Measurements from ENCODE around the gene TMEM204. TPM values are rescaled to one million over a fixed set of nuclear protein-coding genes. Genes with fewer than 3 reads are reported as not detected.

TMEM204 gene
- total RNA-seq, 1 experiment from 2014 or later: not detected

- no peaks in the 10 kb centered on the region for H3K9me3 ChIP-seq (ENCODE audit: low read depth, low read length, poor library complexity, severe bottlenecking)
- TF ChIP-seq EZH2 (IDR thresholded peaks at IDR 0.05; ENCODE audit: borderline replicate concordance, low read depth, low read length, poor library complexity, severe bottlenecking): no peak
- TF ChIP-seq, protein P1, sequence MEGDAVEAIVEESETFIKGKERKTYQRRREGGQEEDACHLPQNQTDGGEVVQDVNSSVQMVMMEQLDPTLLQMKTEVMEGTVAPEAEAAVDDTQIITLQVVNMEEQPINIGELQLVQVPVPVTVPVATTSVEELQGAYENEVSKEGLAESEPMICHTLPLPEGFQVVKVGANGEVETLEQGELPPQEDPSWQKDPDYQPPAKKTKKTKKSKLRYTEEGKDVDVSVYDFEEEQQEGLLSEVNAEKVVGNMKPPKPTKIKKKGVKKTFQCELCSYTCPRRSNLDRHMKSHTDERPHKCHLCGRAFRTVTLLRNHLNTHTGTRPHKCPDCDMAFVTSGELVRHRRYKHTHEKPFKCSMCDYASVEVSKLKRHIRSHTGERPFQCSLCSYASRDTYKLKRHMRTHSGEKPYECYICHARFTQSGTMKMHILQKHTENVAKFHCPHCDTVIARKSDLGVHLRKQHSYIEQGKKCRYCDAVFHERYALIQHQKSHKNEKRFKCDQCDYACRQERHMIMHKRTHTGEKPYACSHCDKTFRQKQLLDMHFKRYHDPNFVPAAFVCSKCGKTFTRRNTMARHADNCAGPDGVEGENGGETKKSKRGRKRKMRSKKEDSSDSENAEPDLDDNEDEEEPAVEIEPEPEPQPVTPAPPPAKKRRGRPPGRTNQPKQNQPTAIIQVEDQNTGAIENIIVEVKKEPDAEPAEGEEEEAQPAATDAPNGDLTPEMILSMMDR (conservative IDR thresholded peaks at IDR 0.05; ENCODE audit: low read depth, low read length): no peak
- H3K4me1 ChIP-seq (ENCODE audit: insufficient read depth, low read length, poor library complexity, severe bottlenecking): no peaks in the 10 kb centered on the region
- no peak for DNase-seq (ENCODE audit: low spot score)
- ChIA-PET POLR2A (ENCODE audit: low non-redundant PET) (no interaction called here), CTCF (no interaction called here)
- no TSS peak for BruUV-seq (replicated peaks)
- no peak overlapping the region for H3K4me3 ChIP-seq (ENCODE audit: low read depth, low read length, poor library complexity, severe bottlenecking)
- intact Hi-C loops (cut with micrococcal nuclease; ENCODE audit: unreplicated experiment): no loop called here
- H3K27me3 ChIP-seq (replicated peaks; ENCODE audit: insufficient read depth, low read depth, low read length, poor library complexity): no peaks in the 10 kb centered on the region
- H3K27ac ChIP-seq (ENCODE audit: low read depth, low read length, poor library complexity, severe bottlenecking): no peak overlapping the region
- no peaks in the 10 kb centered on the region for H3K36me3 ChIP-seq (ENCODE audit: insufficient read depth, low read length, poor library complexity, severe bottlenecking)
Measured at GRCh38 chr16:1535391-1536291, 2.2 kb downstream of the TMEM204 start.

GRCh38 chr16:1536601-1537000 lies 3.1 kb downstream of the TMEM204 start:
- no peaks in the 10 kb centered on the region for H3K9me3 ChIP-seq (ENCODE audit: low read depth, low read length, poor library complexity, severe bottlenecking)
- DNase-seq (ENCODE audit: low spot score): no peak
- H3K27ac ChIP-seq (ENCODE audit: low read depth, low read length, poor library complexity, severe bottlenecking): no peak overlapping the region
- CTCF ChIA-PET: no interaction called here
- no peak for TF ChIP-seq EZH2 (IDR thresholded peaks at IDR 0.05; ENCODE audit: borderline replicate concordance, low read depth, low read length, poor library complexity, severe bottlenecking)
- TF ChIP-seq, protein P1 (conservative IDR thresholded peaks at IDR 0.05; ENCODE audit: low read depth, low read length): no peak
- no peaks in the 10 kb centered on the region for H3K36me3 ChIP-seq (ENCODE audit: insufficient read depth, low read length, poor library complexity, severe bottlenecking)
- intact Hi-C loops (cut with micrococcal nuclease; ENCODE audit: unreplicated experiment): no loop called here
- no peaks in the 10 kb centered on the region for H3K27me3 ChIP-seq (replicated peaks; ENCODE audit: insufficient read depth, low read depth, low read length, poor library complexity)
- BruUV-seq (replicated peaks): no TSS peak
- H3K4me1 ChIP-seq (ENCODE audit: insufficient read depth, low read length, poor library complexity, severe bottlenecking): no peaks in the 10 kb centered on the region
- no peak overlapping the region for H3K4me3 ChIP-seq (ENCODE audit: low read depth, low read length, poor library complexity, severe bottlenecking)
- POLR2A ChIA-PET (ENCODE audit: low non-redundant PET): no interaction called here

- ChIA-PET POLR2A (ENCODE audit: low non-redundant PET) (no interaction called here), CTCF (no interaction called here)
- no peaks in the 10 kb centered on the region for H3K4me1 ChIP-seq (ENCODE audit: insufficient read depth, low read length, poor library complexity, severe bottlenecking)
- H3K4me3 ChIP-seq (ENCODE audit: low read depth, low read length, poor library complexity, severe bottlenecking): no peak overlapping the region
- H3K36me3 ChIP-seq (ENCODE audit: insufficient read depth, low read length, poor library complexity, severe bottlenecking): no peaks in the 10 kb centered on the region
- TF ChIP-seq, protein P1 (conservative IDR thresholded peaks at IDR 0.05; ENCODE audit: low read depth, low read length): no peak
- TF ChIP-seq EZH2 (IDR thresholded peaks at IDR 0.05; ENCODE audit: borderline replicate concordance, low read depth, low read length, poor library complexity, severe bottlenecking): no peak
- H3K27me3 ChIP-seq (replicated peaks; ENCODE audit: insufficient read depth, low read depth, low read length, poor library complexity): no peaks in the 10 kb centered on the region
- no peaks in the 10 kb centered on the region for H3K9me3 ChIP-seq (ENCODE audit: low read depth, low read length, poor library complexity, severe bottlenecking)
- intact Hi-C loops (cut with micrococcal nuclease; ENCODE audit: unreplicated experiment): no loop called here
- BruUV-seq (replicated peaks): no TSS peak
- H3K27ac ChIP-seq (ENCODE audit: low read depth, low read length, poor library complexity, severe bottlenecking): no peak overlapping the region
- DNase-seq (ENCODE audit: low spot score): no peak
Measured at GRCh38 chr16:1537138-1537577, 3.7 kb downstream of the TMEM204 start.
